Neural cell (in vitro differentiated cells): ENCODE measurements around the gene ARFRP1. TPM values are rescaled to one million over a fixed set of nuclear protein-coding genes. Genes with fewer than 3 reads are reported as not detected.
"Not testable (repeated sequence)": the region's sequence is repeated elsewhere in the genome, so short reads cannot be mapped to it uniquely, and the experiment has no call there.

ENCODE experiments used
- H2AFZ ChIP-seq: fragments of 200-600, 300-800 bp; sonication (generic), shearing (Covaris generic); 2 replicates; pipeline ENCODE4 v1.6.0; 2014; ENCODE audit warnings: low read depth, mild to moderate bottlenecking, antibody characterized with exemption, low read length, moderate library complexity
- H3F3A ChIP-seq: fragments of 200-600 bp; shearing (Covaris generic); 2 replicates; pipeline ENCODE4 v1.6.1; 2016; ENCODE audit warnings: mild to moderate bottlenecking, moderate library complexity, mixed read lengths, antibody characterized with exemption, low read length; ENCODE audit not compliant: insufficient read depth, poor library complexity, severe bottlenecking
- H3K27ac ChIP-seq: fragments of 200-600, 300-800 bp; sonication (generic), shearing (Covaris generic); 2 replicates; pipeline ENCODE4 v1.5.1; 2014; ENCODE audit warnings: mild to moderate bottlenecking, low read length, moderate library complexity
- H3K27me3 ChIP-seq: fragments of 300-800, 200-600 bp; sonication (generic), shearing (Covaris generic); 2 replicates; pipeline ENCODE4 v1.6.0; 2014; ENCODE audit warnings: mild to moderate bottlenecking, low read depth, low read length, moderate library complexity; ENCODE audit not compliant: insufficient read depth
- H3K36me3 ChIP-seq: fragments of 300-800, 200-600 bp; sonication (generic), shearing (Covaris generic); 2 replicates; pipeline ENCODE4 v1.5.1; 2014; ENCODE audit warnings: mild to moderate bottlenecking, antibody characterized with exemption, low read length, moderate library complexity; ENCODE audit not compliant: insufficient read depth
- H3K4me2 ChIP-seq: fragments of 300-800, 200-600 bp; sonication (generic), shearing (Covaris generic); 2 replicates; pipeline ENCODE4 v1.6.0; 2014; ENCODE audit warnings: mild to moderate bottlenecking, low read length
- H3K4me3 ChIP-seq: fragments of 300-800, 200-600 bp; sonication (generic), shearing (Covaris generic); 2 replicates; pipeline ENCODE4 v1.5.1; 2014; ENCODE audit warnings: mild to moderate bottlenecking, low read length, moderate library complexity
- H3K79me2 ChIP-seq: fragments of 200-600 bp; shearing (Covaris generic); replicated peaks from 2 replicates; pipeline ENCODE4 v1.6.0; 2014; ENCODE audit warnings: mild to moderate bottlenecking, low read length, moderate library complexity; ENCODE audit not compliant: insufficient read depth
- H3K9ac ChIP-seq: fragments of 300-800, 200-600 bp; sonication (generic), shearing (Covaris generic); 2 replicates; pipeline ENCODE4 v1.6.1; 2016; ENCODE audit warnings: mild to moderate bottlenecking, low read length, mixed read lengths
- H3K9me2 ChIP-seq: fragments of 200-600 bp; shearing (Covaris generic); 2 replicates; pipeline ENCODE4 v1.6.1; 2016; ENCODE audit warnings: mild to moderate bottlenecking, low read length, mixed read lengths; ENCODE audit not compliant: insufficient read depth
- H3K9me3 ChIP-seq: fragments of 200-600, 300-800 bp; sonication (generic), shearing (Covaris generic); 2 replicates; pipeline ENCODE4 v1.6.1; 2016; ENCODE audit warnings: mild to moderate bottlenecking, mixed run types, low read length, moderate library complexity, mixed read lengths
- H4K20me1 ChIP-seq: fragments of 200-600 bp; shearing (Covaris generic); 2 replicates; pipeline ENCODE4 v1.6.1; 2016; ENCODE audit warnings: mild to moderate bottlenecking, mixed run types; ENCODE audit not compliant: insufficient read depth
- EP300 ChIP-seq: fragments of 450-650 bp; conservative IDR thresholded peaks from 2 replicates; pipeline ENCODE4 v1.6.1; 2014; ENCODE audit warnings: antibody characterized with exemption, mild to moderate bottlenecking, moderate library complexity; ENCODE audit not compliant: poor library complexity, severe bottlenecking
- EZH2 ChIP-seq: fragments of 200-600, 300-800 bp; shearing (Covaris generic), sonication (generic); IDR thresholded peaks from 2 replicates; pipeline ENCODE4 v1.6.1; 2014; ENCODE audit warnings: antibody characterized with exemption, low read length, borderline replicate concordance, mild to moderate bottlenecking; ENCODE audit not compliant: insufficient read depth, poor library complexity, severe bottlenecking
- MXI1 ChIP-seq: fragments of 450-650 bp; conservative IDR thresholded peaks from 2 replicates; pipeline ENCODE4 v1.6.1; 2014; ENCODE audit warnings: antibody characterized with exemption, mild to moderate bottlenecking; ENCODE audit not compliant: poor library complexity, severe bottlenecking
- POLR2AphosphoS5 ChIP-seq: IDR thresholded peaks from 2 replicates; pipeline ENCODE4 v1.6.1; 2012
- RAD21 ChIP-seq: fragments of 450-650 bp; conservative IDR thresholded peaks from 2 replicates; pipeline ENCODE4 v1.6.1; 2014; ENCODE audit warnings: antibody characterized with exemption, mild to moderate bottlenecking, moderate library complexity
- SMC3 ChIP-seq: fragments of 450-650 bp; conservative IDR thresholded peaks from 2 replicates; pipeline ENCODE4 v1.6.1; 2014; ENCODE audit warnings: antibody characterized with exemption, mild to moderate bottlenecking, moderate library complexity; ENCODE audit not compliant: poor library complexity
- TAF1 ChIP-seq: IDR thresholded peaks from 2 replicates; pipeline ENCODE4 v1.6.1; 2012; ENCODE audit warnings: low read depth
- polyA plus RNA-seq: library from polyadenylated mRNA; depleted of rRNA; stranded (reverse); fragments of >200 nt; gene quantifications from 2 replicates; pipeline ENCODE4 v1.2.3, GENCODE V29; 2014
- TF ChIP-seq, protein P1 (sequence below): IDR thresholded peaks from 2 replicates; pipeline ENCODE4 v1.6.1; 2012; ENCODE audit warnings: borderline replicate concordance
- TF ChIP-seq, protein P2 (sequence below): fragments of 450-650 bp; IDR thresholded peaks from 2 replicates; pipeline ENCODE4 v1.5.1; 2014; ENCODE audit warnings: antibody characterized with exemption, mild to moderate bottlenecking, moderate library complexity; ENCODE audit not compliant: poor library complexity, severe bottlenecking

The ARFRP1 gene
- polyA plus RNA-seq, 1 donor from 2014 or later: 70.9 TPM

DNA sequence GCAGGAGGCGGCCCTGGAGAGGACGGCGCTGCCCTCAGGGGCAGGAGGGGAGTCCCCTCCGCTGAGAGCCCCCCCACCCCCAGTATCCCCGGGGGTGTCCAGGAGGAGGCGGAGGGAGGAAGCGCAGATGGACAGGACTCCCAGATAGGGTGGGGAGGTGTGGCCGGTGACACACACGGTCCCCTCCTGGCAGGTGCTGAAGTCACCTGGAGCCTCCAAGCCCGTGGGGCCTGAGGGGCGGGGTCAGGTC, 55.9 kb downstream of the ARFRP1 start:
- H3K27ac ChIP-seq: peak overlapping the region; percentile 95
- no peaks in the 10 kb centered on the region for H3K9me3 ChIP-seq
- H3K9me2 ChIP-seq: no peaks in the 10 kb centered on the region
- peaks cover 14% of the 10 kb centered on the region for H4K20me1 ChIP-seq
- no peak overlapping the region for H2AFZ ChIP-seq
- no peaks in the 10 kb centered on the region for H3K27me3 ChIP-seq
- peak overlapping the region; percentile 92 for H3K4me2 ChIP-seq
- no peaks in the 10 kb centered on the region for H3F3A ChIP-seq
- H3K36me3 ChIP-seq: no peaks in the 10 kb centered on the region
- H3K9ac ChIP-seq: peak overlapping the region; percentile 97
- TF ChIP-seq SMC3 (no peak), MXI1 (no peak), TAF1 (no peak), RAD21 (no peak), POLR2AphosphoS5 (no peak), EP300 (no peak), EZH2 (no peak)
- TF ChIP-seq, protein P1, sequence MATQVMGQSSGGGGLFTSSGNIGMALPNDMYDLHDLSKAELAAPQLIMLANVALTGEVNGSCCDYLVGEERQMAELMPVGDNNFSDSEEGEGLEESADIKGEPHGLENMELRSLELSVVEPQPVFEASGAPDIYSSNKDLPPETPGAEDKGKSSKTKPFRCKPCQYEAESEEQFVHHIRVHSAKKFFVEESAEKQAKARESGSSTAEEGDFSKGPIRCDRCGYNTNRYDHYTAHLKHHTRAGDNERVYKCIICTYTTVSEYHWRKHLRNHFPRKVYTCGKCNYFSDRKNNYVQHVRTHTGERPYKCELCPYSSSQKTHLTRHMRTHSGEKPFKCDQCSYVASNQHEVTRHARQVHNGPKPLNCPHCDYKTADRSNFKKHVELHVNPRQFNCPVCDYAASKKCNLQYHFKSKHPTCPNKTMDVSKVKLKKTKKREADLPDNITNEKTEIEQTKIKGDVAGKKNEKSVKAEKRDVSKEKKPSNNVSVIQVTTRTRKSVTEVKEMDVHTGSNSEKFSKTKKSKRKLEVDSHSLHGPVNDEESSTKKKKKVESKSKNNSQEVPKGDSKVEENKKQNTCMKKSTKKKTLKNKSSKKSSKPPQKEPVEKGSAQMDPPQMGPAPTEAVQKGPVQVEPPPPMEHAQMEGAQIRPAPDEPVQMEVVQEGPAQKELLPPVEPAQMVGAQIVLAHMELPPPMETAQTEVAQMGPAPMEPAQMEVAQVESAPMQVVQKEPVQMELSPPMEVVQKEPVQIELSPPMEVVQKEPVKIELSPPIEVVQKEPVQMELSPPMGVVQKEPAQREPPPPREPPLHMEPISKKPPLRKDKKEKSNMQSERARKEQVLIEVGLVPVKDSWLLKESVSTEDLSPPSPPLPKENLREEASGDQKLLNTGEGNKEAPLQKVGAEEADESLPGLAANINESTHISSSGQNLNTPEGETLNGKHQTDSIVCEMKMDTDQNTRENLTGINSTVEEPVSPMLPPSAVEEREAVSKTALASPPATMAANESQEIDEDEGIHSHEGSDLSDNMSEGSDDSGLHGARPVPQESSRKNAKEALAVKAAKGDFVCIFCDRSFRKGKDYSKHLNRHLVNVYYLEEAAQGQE: no peak
- TF ChIP-seq, protein P2, sequence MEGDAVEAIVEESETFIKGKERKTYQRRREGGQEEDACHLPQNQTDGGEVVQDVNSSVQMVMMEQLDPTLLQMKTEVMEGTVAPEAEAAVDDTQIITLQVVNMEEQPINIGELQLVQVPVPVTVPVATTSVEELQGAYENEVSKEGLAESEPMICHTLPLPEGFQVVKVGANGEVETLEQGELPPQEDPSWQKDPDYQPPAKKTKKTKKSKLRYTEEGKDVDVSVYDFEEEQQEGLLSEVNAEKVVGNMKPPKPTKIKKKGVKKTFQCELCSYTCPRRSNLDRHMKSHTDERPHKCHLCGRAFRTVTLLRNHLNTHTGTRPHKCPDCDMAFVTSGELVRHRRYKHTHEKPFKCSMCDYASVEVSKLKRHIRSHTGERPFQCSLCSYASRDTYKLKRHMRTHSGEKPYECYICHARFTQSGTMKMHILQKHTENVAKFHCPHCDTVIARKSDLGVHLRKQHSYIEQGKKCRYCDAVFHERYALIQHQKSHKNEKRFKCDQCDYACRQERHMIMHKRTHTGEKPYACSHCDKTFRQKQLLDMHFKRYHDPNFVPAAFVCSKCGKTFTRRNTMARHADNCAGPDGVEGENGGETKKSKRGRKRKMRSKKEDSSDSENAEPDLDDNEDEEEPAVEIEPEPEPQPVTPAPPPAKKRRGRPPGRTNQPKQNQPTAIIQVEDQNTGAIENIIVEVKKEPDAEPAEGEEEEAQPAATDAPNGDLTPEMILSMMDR: no peak
- H3K79me2 ChIP-seq: peaks cover 22% of the 10 kb centered on the region
- peak overlapping the region; percentile 93 for H3K4me3 ChIP-seq

DNA sequence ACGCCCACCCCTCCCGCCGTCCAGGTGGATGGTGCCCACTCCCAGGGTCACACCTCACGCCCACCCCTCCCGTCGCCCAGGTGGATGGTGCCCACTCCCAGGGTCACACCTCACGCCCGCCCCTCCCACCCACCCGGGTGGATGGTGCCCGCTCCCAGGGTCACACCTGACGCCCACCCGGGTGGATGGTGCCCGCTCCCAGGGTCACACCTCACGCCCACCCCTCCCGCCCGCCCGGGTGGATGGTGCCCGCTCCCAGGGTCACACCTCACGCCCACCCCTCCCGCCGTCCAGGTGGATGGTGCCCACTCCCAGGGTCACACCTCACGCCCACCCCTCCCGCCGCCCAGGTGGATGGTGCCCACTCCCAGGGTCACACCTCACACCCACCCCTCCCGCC, 57.3 kb downstream of the ARFRP1 start:
- not testable (repeated sequence) for H3K4me2 ChIP-seq, H3K27ac ChIP-seq, H3K4me3 ChIP-seq, H3K9me3 ChIP-seq, H3F3A ChIP-seq, H3K36me3 ChIP-seq, H3K9me2 ChIP-seq, H3K9ac ChIP-seq, H2AFZ ChIP-seq, H3K27me3 ChIP-seq
- Histone ChIP-seq H4K20me1 (peaks cover 14% of the 10 kb centered on the region), H3K79me2 (peaks cover 22% of the 10 kb centered on the region)

DNA sequence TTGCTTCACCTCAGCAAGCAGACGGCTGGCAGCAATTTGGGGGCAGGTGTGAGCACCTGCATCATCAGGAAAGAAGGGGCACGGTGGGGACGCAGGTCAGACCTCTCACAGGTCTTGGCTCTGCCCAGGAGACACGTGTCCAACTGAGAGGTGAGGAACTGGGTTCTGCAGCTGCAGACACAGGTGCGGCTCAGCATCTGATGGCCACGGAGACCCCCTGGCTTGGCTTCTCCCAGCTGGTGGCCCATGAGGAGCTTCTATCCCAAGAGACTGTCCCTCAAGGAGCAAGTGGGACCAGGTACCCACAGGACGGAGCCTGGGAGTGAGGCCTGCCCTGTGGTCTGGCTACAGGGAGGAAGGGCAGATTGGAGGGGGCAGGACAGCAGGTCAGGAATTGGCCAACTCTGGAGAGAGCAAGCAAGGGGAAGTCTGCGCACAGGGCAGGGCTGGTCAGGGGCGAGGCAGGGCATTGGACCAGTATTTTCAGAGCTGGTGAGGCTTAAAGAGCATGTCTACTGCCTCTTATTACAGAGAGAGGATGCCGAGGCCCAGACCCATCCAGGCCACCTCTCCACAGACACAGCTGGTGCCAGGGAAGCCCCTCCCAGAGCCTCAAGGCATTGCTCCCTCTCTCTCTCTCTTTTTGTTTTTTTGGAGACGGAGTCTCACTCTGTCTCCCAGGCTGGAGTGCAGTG, 58.7 kb downstream of the ARFRP1 start:
- no peak for TF ChIP-seq MXI1
- TF ChIP-seq POLR2AphosphoS5: no peak
- TF ChIP-seq EZH2: no peak
- TF ChIP-seq, protein P1: no peak
- TF ChIP-seq TAF1: no peak
- peaks cover 18% of the 10 kb centered on the region for H4K20me1 ChIP-seq
- no peaks in the 10 kb centered on the region for H3K9me3 ChIP-seq
- H3K4me2 ChIP-seq: no peak overlapping the region
- no peaks in the 10 kb centered on the region for H3K36me3 ChIP-seq
- H3K27ac ChIP-seq: no peak overlapping the region
- no peaks in the 10 kb centered on the region for H3K27me3 ChIP-seq
- no peak overlapping the region for H3K9ac ChIP-seq
- no peaks in the 10 kb centered on the region for H3F3A ChIP-seq
- H3K9me2 ChIP-seq: no peaks in the 10 kb centered on the region
- no peak overlapping the region for H3K4me3 ChIP-seq
- no peak overlapping the region for H2AFZ ChIP-seq
- peaks cover 22% of the 10 kb centered on the region for H3K79me2 ChIP-seq
